HG02938 (cell line): ENCODE measurements around the gene LRRC56.

Experiments
- ATAC-seq: cut with Tn5 transposase; IDR thresholded peaks from one replicate; pipeline ENCODE4 v1.9.1; 2021; ENCODE audit warnings: mild to moderate bottlenecking, moderate library complexity; ENCODE audit not compliant: unreplicated experiment

LRRC56 gene

DNA sequence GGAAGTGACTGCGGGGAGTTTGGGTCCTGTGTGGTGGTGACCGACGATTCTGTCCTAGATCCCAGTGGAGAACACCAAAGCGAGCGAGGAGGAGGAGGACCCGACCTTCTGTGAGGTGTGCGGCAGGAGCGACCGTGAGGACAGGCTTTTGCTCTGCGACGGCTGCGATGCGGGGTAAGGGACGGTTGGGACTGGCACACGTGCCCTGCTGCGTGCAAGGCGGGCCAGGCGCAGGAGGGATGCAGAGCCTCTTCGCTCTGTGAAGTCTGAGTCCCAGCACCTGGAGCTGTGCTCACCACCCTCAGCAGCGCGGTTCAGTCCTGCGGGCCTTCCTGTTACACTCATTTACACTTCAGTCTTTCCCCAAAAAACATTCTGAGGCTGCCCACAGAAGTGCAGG, 55.2 kb downstream of the LRRC56 start:
- ATAC-seq: no peak

DNA sequence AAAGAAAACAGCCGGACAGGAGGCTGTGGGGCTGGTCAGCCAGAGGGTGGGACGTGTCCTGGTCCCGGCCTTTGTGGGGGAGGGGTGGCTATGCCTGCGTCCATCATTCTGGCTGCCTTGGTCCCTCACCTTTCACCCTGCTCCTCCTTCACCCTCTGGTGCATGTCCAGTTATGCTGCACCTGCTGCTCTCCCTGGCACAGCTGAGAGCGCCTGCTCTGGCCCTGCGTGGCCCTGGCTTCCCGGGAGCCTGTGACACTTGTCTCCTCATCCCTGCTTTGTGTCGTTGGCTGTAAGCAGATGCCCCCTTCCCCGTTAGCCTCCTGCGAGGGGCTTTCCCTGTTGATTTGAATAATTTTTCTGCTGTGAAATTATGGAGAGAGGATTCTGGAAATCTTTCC, 55.6 kb downstream of the LRRC56 start:
- no peak for ATAC-seq

DNA sequence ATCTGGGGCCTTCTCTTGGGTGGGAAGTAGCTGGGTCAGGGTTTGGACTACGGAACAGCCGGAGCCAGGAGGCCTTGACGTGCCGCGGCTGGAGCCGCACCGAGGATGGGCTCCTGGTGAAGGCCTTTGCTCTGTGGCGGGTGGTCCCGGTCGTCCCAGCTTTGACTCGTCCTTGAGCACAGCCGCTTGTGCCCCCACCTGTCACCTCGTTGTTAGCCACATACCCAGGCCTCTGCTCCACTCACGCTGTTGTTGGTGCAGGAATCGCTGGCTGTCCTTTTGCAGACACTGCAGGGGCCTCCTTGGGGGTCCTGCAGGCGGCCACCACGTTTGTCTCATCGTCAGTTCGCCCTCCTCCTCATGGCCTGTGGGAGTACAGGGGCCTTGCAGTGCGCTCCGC, 56.0 kb downstream of the LRRC56 start:
- ATAC-seq: no peak

DNA sequence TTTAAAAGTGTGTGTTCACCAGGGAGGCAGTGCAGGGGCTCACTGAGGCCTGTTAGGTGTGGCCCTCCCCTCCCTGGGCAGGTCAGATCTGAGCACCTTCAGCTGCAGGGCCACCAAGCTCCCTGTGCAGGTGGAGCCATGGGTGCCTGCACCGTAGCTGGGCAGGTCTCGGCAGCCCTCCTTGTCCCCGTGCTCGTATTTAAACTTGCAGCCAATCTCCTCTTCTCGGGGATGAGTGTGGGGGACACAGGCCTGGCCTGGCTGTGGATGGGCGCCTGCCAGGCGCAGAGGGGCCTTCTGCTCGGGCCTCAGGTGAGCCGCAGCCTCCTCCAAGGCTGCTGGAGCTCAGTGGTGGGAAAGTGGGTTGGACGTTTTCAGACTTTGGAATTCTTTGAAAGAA, 58.1 kb downstream of the LRRC56 start:
- no peak for ATAC-seq

DNA sequence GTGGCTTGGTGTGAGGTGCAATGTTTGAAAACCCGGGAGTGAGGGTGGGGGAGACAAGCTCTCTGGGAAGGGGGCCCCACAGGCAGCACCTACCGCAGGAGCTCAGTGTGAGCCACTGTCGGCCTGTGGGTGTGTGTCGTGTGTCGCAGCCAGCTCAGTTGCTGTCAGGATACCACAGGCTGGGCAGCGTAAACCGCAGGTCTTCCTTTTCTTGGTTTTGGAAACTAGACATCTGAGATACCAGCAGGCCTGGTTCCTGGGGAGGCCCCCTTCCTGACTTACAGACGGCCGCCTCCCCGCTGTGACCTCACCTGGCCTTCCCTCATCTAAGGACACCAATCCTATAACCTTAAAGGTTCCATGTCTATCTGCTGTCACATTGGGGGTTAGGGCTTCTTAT, 59.0 kb downstream of the LRRC56 start:
- ATAC-seq: no peak

DNA sequence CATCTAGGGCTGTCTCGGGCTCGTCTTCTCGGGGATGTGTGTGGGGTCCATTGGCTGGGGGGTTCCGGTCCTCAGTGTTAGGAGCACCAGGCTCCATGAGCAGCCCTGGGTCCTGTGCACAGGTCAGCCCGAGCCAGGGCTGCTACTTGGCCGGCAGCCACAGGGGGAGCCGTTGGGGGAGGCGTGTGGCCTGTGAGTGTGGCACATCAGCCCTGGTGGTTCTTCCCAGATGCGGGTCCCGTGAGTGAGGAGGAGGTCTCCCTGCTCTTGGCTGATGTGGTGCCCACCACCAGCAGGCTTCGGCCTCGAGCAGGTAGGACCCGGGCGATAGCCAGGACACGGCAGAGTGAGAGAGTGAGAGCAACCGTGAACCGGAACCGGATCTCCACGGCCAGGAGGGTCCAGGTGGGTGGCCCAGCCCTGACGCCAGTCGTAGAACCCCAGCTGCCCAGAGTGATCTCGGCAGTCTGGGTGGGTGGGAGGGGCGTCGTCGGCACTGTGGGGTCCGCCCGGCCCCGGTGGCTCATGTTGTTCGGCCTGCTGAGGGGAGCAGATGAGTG, 59.9 kb downstream of the LRRC56 start:
- ATAC-seq: no peak

DNA sequence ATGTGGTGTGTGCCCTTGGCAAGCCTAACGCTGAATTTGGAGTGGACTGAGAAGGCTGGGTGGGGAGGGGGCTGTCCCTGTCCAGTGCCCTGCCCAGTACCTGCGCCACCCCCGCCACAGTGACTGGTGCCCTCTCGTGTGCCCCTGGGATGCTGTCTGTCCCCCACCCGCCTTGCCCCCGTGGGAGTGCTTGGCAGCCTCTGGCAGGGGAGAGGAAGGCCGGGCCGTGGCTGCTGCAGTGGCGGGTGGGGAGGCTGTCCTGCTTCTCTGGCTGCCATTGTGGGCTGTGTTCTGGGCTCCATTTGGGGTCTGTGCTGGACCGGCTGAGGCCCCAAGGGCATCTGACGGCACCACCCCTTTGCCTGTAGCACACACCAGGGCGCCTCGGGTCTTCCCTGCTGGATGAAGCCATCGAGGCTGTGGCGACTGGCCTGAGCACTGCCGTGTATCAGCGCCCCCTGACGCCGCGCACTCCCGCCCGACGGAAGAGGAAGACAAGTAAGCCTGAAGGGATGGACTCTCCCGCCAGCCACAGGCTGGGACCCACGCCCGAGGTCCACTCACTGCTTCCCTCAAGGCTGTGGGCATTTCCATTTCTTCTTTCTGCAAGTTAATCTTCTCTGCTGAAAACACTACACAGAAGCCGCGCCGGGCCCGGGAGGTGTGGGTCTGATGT, 60.8 kb downstream of the LRRC56 start:
- ATAC-seq: no peak

DNA sequence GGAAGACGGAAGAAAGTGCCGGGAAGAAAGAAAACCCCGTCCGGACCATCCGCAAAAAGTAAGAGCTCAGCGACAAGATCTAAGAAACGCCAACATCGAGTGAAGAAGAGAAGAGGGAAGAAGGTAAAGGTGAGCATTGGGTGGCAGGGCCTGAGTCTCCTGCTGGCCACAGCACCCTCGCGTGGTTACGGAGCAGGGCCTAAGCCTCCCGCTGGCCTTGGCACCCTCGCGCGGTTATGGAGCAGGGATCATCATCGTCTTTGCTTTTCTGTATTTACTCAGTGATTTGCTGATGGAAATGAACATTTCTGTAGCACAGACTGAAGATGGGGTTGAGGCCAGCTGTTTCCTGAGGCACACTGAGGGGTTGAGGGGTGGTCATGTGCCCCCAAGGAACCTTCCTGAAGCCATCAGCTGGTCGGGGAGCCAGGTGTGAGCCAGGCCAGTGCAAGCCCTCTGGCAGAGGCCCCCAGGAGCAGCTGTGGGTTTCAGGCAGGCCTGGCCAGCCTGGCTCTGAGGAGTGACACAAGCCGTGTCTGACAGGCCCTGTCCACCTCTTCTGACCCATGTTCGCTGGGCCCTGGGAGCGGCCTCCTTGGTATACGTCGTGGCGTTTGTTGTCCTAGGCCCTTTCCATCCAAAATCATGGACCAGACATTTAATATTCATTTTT, 64.4 kb downstream of the LRRC56 start:
- ATAC-seq: no peak

DNA sequence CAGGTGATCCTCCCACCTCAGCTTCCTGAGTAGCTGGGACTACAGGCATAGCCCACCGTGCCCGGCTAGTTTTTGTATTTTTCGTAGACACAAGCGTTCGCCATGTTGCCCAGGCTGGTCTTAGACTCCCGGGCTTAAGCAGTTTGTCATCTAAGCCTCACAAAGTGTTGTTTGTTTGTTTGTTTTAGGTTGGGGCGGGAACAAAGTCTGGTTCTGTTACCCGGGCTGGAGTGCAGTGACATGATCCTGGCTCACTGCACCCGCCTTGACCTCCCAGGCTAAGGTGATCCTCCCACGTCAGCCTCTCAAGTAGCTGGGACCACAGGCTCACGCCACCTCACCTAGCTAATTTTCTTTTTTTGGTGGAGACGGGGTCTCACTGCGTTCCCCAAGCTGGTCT, 65.8 kb downstream of the LRRC56 start:
- ATAC-seq: no peak
